H1 (cell line): ENCODE data around the gene UPK3B. TPM values are rescaled to one million over a fixed set of nuclear protein-coding genes. Genes with fewer than 3 reads are reported as not detected.
"Not testable (repeated sequence)": the region's sequence is repeated elsewhere in the genome, so short reads cannot be mapped to it uniquely, and the experiment has no call there.

Experiments used
- CTCF ChIA-PET: fragments of 300-600 bp; sonication (Branson Sonifier 250); formaldehyde crosslinking; loops from one replicate; lab custom pipeline; 2021; ENCODE audit not compliant: partially characterized antibody; lab: Charles Lee
- POLR2A ChIA-PET: fragments of 300-600 bp; sonication (Branson Sonifier 250); formaldehyde crosslinking; loops from one replicate; lab custom pipeline; 2021; ENCODE audit warnings: inconsistent platforms; ENCODE audit not compliant: partially characterized antibody; lab: Charles Lee
- DNase-seq, 2 experiments: peaks; one replicate each; pipeline versions ENCODE4 v3.0.0 to v3.0.0-alpha.2; 2010 to 2022; ENCODE audit warnings: low spot score in 2 of 2, low read depth in 1 of 2, mixed read lengths in 1 of 2
- FAIRE-seq: peaks from 2 replicates; lab custom pipeline; 2011; peaks lifted over from hg19 to GRCh38; lab: Jason Lieb, UNC
- H2AFZ ChIP-seq: 2 replicates; pipeline ENCODE4 v1.8.1; 2012; ENCODE audit warnings: low read length, inconsistent platforms
- H2AK5ac ChIP-seq: 2 replicates; pipeline ENCODE4 v1.6.1; 2013; ENCODE audit warnings: low read depth, low read length
- H2BK120ac ChIP-seq: replicated peaks from 2 replicates; pipeline ENCODE3; 2013; ENCODE audit warnings: low read depth, low read length, inconsistent platforms
- H2BK12ac ChIP-seq: 2 replicates; pipeline ENCODE4 v1.6.1; 2013; ENCODE audit warnings: low read depth, low read length
- H2BK15ac ChIP-seq: 2 replicates; pipeline ENCODE4 v1.6.1; 2013; ENCODE audit warnings: low read length
- H2BK20ac ChIP-seq: 2 replicates; pipeline ENCODE4 v1.6.1; 2013; ENCODE audit warnings: low read length
- H2BK5ac ChIP-seq: 2 replicates; pipeline ENCODE4 v1.6.1; 2013; ENCODE audit warnings: low read depth, low read length
- H3K14ac ChIP-seq: 2 replicates; pipeline ENCODE4 v1.6.1; 2013; ENCODE audit warnings: inconsistent platforms; ENCODE audit not compliant: insufficient read length
- H3K18ac ChIP-seq: 2 replicates; pipeline ENCODE4 v1.6.1; 2013; ENCODE audit warnings: low read length; ENCODE audit errors: extremely low read depth
- H3K23ac ChIP-seq: 2 replicates; pipeline ENCODE4 v1.6.1; 2013; ENCODE audit warnings: inconsistent platforms; ENCODE audit not compliant: insufficient read length
- H3K23me2 ChIP-seq: 2 replicates; pipeline ENCODE4 v1.6.1; 2013; ENCODE audit warnings: low read depth, low read length
- H3K27ac ChIP-seq: 2 replicates; pipeline ENCODE4 v1.6.1; 2011; ENCODE audit warnings: low read depth, low read length, inconsistent platforms
- H3K27me3 ChIP-seq, 4 experiments: replicated peaks in 1 of 4; 1 replicate in 1 of 4; 2 replicates in 3 of 4; pipeline versions ENCODE4 v1.6.1 to v1.8.1; 2011 to 2013; ENCODE audit warnings: low read length in 3 of 4, mild to moderate bottlenecking in 3 of 4, inconsistent platforms in 2 of 4, mixed read lengths in 2 of 4, moderate library complexity in 1 of 4; ENCODE audit not compliant: control insufficient read depth in 3 of 4, insufficient read depth in 3 of 4; ENCODE audit errors: extremely low read depth in 1 of 4
- H3K36me3 ChIP-seq, 4 experiments: 2 replicates each; pipeline versions ENCODE4 v1.6.1 to v1.8.1; 2011 to 2013; ENCODE audit warnings: mild to moderate bottlenecking in 4 of 4, low read length in 3 of 4, moderate library complexity in 2 of 4, control low read depth in 1 of 4, inconsistent platforms in 1 of 4; ENCODE audit not compliant: insufficient read depth in 4 of 4, control insufficient read depth in 2 of 4
- H3K4ac ChIP-seq: replicated peaks from 2 replicates; pipeline ENCODE3; 2013; ENCODE audit warnings: low read length, low read depth, mixed read lengths, inconsistent platforms; ENCODE audit not compliant: insufficient read length
- H3K4me1 ChIP-seq, 4 experiments: replicated peaks in 1 of 4; 1 replicate in 1 of 4; 2 replicates in 3 of 4; pipeline versions ENCODE4 v1.6.1 to v1.8.1; 2011 to 2013; ENCODE audit warnings: low read length in 3 of 4, inconsistent platforms in 2 of 4, mixed read lengths in 1 of 4; ENCODE audit not compliant: insufficient read depth in 4 of 4, control insufficient read depth in 3 of 4
- H3K4me2 ChIP-seq, 2 experiments: 2 replicates each; pipeline versions ENCODE4 v1.6.1 to v1.8.1; 2011 to 2013; ENCODE audit warnings: low read depth in 2 of 2, low read length in 2 of 2, control low read depth in 1 of 2, inconsistent platforms in 1 of 2, mild to moderate bottlenecking in 1 of 2; ENCODE audit not compliant: insufficient read depth in 1 of 2
- H3K4me3 ChIP-seq, 4 experiments: fragments of 200-600, 300-600 bp in 1 of 4; sonication (generic), shearing (Covaris generic), sonication (Bioruptor Twin) in 1 of 4; 2 replicates each; pipeline versions ENCODE4 v1.5.1 to v1.8.1; 2011 to 2016; ENCODE audit warnings: low read length in 4 of 4, low read depth in 3 of 4, control low read depth in 2 of 4, inconsistent platforms in 2 of 4, mild to moderate bottlenecking in 2 of 4, mixed read lengths in 1 of 4, moderate library complexity in 1 of 4; ENCODE audit not compliant: insufficient read depth in 2 of 4; ENCODE audit errors: extremely low read depth in 1 of 4
- H3K56ac ChIP-seq: replicated peaks from 2 replicates; pipeline ENCODE3; 2013; ENCODE audit warnings: low read depth, mild to moderate bottlenecking, mixed read lengths, low read length, inconsistent platforms; ENCODE audit not compliant: insufficient read length
- H3K79me1 ChIP-seq: 2 replicates; pipeline ENCODE4 v1.6.1; 2013; ENCODE audit warnings: low read depth, low read length, control low read depth
- H3K79me2 ChIP-seq, 2 experiments: 2 replicates each; pipeline versions ENCODE4 v1.6.1 to v1.8.1; 2012 to 2013; ENCODE audit warnings: low read length in 2 of 2, mild to moderate bottlenecking in 2 of 2, inconsistent platforms in 1 of 2; ENCODE audit not compliant: insufficient read depth in 2 of 2, control insufficient read depth in 1 of 2
- H3K9ac ChIP-seq, 4 experiments: replicated peaks in 1 of 4; 1 replicate in 1 of 4; 2 replicates in 3 of 4; pipeline versions ENCODE4 v1.6.1 to v1.8.1; 2011 to 2013; ENCODE audit warnings: low read depth in 3 of 4, low read length in 3 of 4, control low read depth in 2 of 4, mild to moderate bottlenecking in 2 of 4, moderate library complexity in 2 of 4, inconsistent platforms in 1 of 4; ENCODE audit errors: extremely low read depth in 1 of 4
- H3K9me3 ChIP-seq, 2 experiments: 2 replicates each; pipeline versions ENCODE4 v1.6.1 to v1.8.1; 2012 to 2013; ENCODE audit warnings: mild to moderate bottlenecking in 2 of 2, moderate library complexity in 2 of 2, control low read depth in 1 of 2, inconsistent platforms in 1 of 2, low read depth in 1 of 2, low read length in 1 of 2, mixed read lengths in 1 of 2; ENCODE audit not compliant: insufficient read depth in 2 of 2
- H4K20me1 ChIP-seq, 2 experiments: replicated peaks in 1 of 2; 2 replicates each; pipeline versions ENCODE3 to v1.8.1; 2011 to 2013; ENCODE audit warnings: inconsistent platforms in 2 of 2, low read length in 2 of 2, mild to moderate bottlenecking in 1 of 2; ENCODE audit not compliant: insufficient read depth in 2 of 2, control insufficient read depth in 1 of 2
- H4K5ac ChIP-seq: 2 replicates; pipeline ENCODE4 v1.6.1; 2013; ENCODE audit warnings: low read length, low read depth, mixed read lengths, inconsistent platforms; ENCODE audit not compliant: insufficient read length
- H4K8ac ChIP-seq: 2 replicates; pipeline ENCODE4 v1.8.0; 2013; ENCODE audit warnings: mild to moderate bottlenecking, moderate library complexity, low read length, inconsistent platforms; ENCODE audit not compliant: insufficient read depth; ENCODE audit errors: extremely low read depth
- H4K91ac ChIP-seq: replicated peaks from 2 replicates; pipeline ENCODE3; 2013; ENCODE audit warnings: low read length, mixed read lengths, inconsistent platforms; ENCODE audit not compliant: insufficient read length
- whole genome bisulfite sequencing, 2 experiments: shearing (Covaris generic) in 1 of 2; methylation state at CpG; one replicate each; pipeline versions ENCODE4 v1.1.6 to v1.1.7; 2013 to 2015; ENCODE audit warnings: low lambda C conversion rate in 2 of 2, mixed read lengths in 2 of 2, inconsistent platforms in 1 of 2, low coverage in 1 of 2, missing lambda C conversion rate in 1 of 2; ENCODE audit not compliant: insufficient replicate concordance in 2 of 2, insufficient coverage in 1 of 2, insufficient read length in 1 of 2; ENCODE audit errors: extremely low coverage in 1 of 2, missing lambda C conversion rate in 1 of 2; 5-methylcytosine and 5-hydroxymethylcytosine counted together
- polyA plus RNA-seq, 7 experiments: library from polyadenylated mRNA; depleted of rRNA in 3 of 7; stranded (reverse) in 5 of 7; unstranded in 2 of 7; fragments of >200 nt in 5 of 7; fragments of 200-250 nt in 2 of 7; gene quantifications; 1 replicate in 5 of 7; 2 replicates in 1 of 7; 4 replicates in 1 of 7; pipeline versions ENCODE4 v1.2.1 to v1.2.3, GENCODE V29; 2011 to 2013; ENCODE audit warnings: missing spikeins in 2 of 7, mixed read lengths in 2 of 7
- total RNA-seq: library from RNA; stranded (reverse); fragmentation: NEBNext Ultra II Directional; extraction: Animal tissue kit (Norgen Biotek cat#: 25700); gene quantifications from 2 replicates; pipeline ENCODE4 v1.2.1, GENCODE V29; 2021

UPK3B gene
- total and polyA plus RNA-seq, 2 of the 8 experiments (the other 6 are each of a cell fraction or from before 2014, with no cell fraction given), result 5.9 to 20.6 TPM

DNA sequence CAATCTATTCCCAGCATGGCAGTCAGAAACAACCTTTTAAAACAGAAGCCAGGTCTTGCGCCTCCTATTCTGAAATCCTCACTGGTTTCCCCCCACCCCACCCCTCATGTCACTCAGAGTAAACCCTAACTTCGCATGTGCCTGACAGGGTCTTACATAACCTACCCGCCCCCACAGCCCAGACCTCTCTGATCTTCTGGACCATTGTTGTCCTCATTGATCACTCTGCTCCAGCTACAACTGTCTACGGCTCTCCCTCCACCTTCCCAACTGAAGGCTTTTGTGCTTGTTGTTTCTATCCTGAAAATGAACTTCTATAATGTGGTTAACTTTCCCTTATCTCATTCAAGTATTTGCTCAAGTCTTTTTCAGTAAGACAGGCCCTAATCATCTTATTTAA is 49.8 kb downstream of the UPK3B start:
- H3K36me3 ChIP-seq, H3K4me2 ChIP-seq, H3K14ac ChIP-seq, H2AK5ac ChIP-seq, H2BK15ac ChIP-seq, H2BK20ac ChIP-seq, H3K27ac ChIP-seq, H2BK12ac ChIP-seq, H2BK120ac ChIP-seq, DNase-seq, H3K4me3 ChIP-seq, H3K56ac ChIP-seq, H3K4ac ChIP-seq, FAIRE-seq, H3K79me2 ChIP-seq, H4K8ac ChIP-seq, H3K23ac ChIP-seq, H3K4me1 ChIP-seq, H3K9me3 ChIP-seq, H3K18ac ChIP-seq, POLR2A ChIA-PET, H3K23me2 ChIP-seq, CTCF ChIA-PET, H2AFZ ChIP-seq, H3K79me1 ChIP-seq, H3K9ac ChIP-seq, H4K5ac ChIP-seq, H2BK5ac ChIP-seq, H3K27me3 ChIP-seq, H4K20me1 ChIP-seq, H4K91ac ChIP-seq: not testable (repeated sequence)
- WGBS, 2 experiments, result 90% methylated on average over 3 of the region's 4 CpGs; no CpG with 5 or more reads in 1 of the 2 experiments

DNA sequence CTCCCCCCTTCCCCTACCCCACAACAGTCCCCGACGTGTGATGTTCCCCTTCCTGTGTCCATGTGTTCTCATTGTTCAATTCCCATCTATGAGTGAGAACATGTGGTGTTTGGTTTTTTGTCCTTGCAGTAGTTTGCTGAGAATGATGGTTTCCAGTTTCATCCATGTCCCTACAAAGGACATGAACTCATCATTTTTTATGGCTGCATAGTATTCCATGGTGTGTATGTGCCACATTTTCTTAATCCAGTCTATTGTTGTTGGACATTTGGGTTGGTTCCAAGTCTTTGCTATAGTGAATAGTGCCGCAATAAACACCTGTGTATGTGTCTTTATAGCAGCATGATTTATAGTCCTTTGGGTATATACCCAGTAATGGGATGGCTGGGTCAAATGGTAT is 51.0 kb downstream of the UPK3B start:
- H2BK5ac ChIP-seq, CTCF ChIA-PET, H3K27me3 ChIP-seq, H2AFZ ChIP-seq, H4K8ac ChIP-seq, H3K79me1 ChIP-seq, H3K4ac ChIP-seq, H3K9ac ChIP-seq, H3K14ac ChIP-seq, H3K27ac ChIP-seq, H3K18ac ChIP-seq, H2BK20ac ChIP-seq, H3K4me3 ChIP-seq, POLR2A ChIA-PET, H4K20me1 ChIP-seq, DNase-seq, H4K91ac ChIP-seq, H2BK15ac ChIP-seq, H2AK5ac ChIP-seq, H3K4me2 ChIP-seq, H3K36me3 ChIP-seq, H3K23me2 ChIP-seq, H3K56ac ChIP-seq, H2BK12ac ChIP-seq, H3K79me2 ChIP-seq, FAIRE-seq, H3K9me3 ChIP-seq, H2BK120ac ChIP-seq, H4K5ac ChIP-seq, H3K23ac ChIP-seq, H3K4me1 ChIP-seq: not testable (repeated sequence)
- 81% methylated on average over 3 of the region's 3 CpGs; no CpG with 5 or more reads in 1 of the 2 experiments for WGBS, 2 experiments
